NCI-H128 (cell line): Measurements from ENCODE around the gene ARL5A.
A peak's percentile ranks its signal among the peaks of the same experiment; 100 is the strongest.
"Not testable (repeated sequence)": the region's sequence is repeated elsewhere in the genome, so short reads cannot be mapped to it uniquely, and the experiment has no call there.

Source experiments
- DNase-seq: peaks from one replicate; lab custom pipeline; 2025; ENCODE audit not compliant: unreplicated experiment; lab: John Stamatoyannopoulos, UW

Gene ARL5A

GRCh38 chr2:151828143-151828889, at the start of gene ARL5A:
Gene ARL5A (minus strand): TSS chr2:151828421. CDS start chr2:151828176, 245 bp downstream.
- peak; percentile 75 for DNase-seq

GRCh38 chr2:151875631-151876030, 47.4 kb upstream of the ARL5A start:
- DNase-seq: not testable (repeated sequence)

GRCh38 chr2:151872463-151872862, 44.2 kb upstream of the ARL5A start:
- DNase-seq: no peak

DNA sequence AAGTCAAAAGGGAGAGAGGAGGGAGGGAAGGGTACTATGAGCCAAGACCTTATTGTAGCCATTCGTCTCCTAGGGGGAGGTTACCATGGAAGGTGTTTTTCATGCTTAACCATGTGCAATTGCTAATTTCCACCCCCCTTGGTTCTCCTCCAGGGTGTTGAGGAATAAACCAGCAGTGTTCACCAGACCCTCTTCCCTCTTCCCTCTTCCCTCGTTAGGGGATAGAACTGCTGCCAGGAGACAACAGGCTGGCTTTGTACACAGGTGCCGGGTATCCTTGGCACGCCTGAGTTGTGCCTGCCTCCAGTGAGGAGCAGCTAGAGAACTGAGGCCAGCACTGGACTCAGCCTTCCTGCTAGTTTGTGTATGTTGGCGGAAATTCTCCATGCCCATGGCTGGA, 41.1 kb upstream of the ARL5A start:
- no peak for DNase-seq

DNA sequence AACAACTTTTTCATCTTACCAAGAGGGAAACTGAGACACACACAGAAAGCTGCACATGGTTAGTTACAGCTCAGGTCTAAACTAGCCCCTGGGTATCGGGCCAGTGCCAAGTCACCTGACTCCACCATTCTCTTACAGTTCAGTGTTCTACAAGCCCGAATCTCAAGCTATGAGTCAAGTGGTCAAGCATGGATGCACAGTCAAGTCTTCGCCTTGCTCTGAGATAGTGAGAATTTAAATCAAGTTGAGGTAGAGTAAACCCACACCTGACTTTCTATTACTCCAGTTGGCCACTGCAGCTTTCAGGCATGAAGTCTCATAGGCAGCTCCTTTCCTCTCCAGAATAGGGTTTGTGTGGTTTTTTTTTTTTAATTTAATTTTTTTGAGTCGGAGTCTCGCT, 34.5 kb upstream of the ARL5A start:
- no peak for DNase-seq

DNA sequence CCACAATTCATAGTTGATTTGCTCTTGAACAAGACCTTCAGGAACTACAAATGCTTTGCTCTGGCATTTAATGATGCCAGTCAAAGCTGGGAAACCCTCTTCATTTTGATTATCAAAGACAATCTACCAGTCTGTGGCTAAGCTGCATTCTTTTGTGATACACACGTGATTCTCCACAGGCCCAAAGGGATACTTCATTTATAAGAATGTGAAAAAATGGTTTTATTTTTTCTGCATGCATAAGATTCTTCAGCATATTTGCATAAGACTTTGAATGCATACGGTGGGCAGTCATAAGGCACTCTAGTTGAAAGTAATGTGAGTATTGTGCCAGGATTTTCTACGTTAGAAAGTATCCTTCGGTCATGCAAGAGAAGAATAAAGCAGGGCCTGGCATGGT, 33.0 kb upstream of the ARL5A start:
- DNase-seq: no peak

- DNase-seq: no peak
Measured at GRCh38 chr2:151860613-151861146, 32.5 kb upstream of the ARL5A start.

GRCh38 chr2:151860210-151860609, 32.0 kb upstream of the ARL5A start:
- DNase-seq: no peak

DNA sequence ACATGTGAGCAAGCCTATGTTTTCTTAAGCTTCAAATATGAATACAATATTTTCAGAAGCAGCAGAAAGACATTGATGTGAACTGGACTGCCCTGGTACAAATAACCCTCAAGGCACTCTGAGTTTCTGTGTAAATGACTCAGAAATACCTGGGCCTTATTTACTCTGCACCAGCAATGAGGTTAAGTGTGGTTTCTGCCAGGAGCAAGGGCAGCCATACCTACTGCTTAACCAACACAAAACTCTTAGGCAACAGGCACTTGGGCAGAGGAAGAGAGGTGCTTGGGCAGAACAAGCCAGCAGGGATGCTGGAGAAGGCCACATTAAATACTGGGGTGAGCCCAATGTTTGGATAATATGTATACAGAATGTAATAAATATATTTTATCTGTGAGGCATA, 29.4 kb upstream of the ARL5A start:
- DNase-seq: no peak

DNA sequence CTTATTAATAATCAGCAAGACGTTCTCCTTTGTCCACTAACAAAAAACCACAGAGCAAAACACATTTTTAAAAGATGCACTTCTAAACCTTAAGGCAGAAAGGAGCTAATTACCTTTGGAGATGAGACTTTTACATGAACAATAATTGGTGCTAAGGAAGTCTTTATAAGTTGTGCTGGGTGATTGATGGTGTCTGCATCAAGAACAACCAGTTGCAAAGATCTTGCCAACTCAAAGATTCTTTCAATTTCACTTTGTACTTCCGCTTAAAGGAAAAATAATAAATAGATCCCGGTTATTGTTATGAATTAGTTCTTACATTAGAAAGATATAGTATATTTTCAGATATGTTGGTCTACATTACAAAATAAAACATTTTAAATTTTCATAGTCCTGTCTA, 26.9 kb upstream of the ARL5A start:
- DNase-seq: no peak

DNA sequence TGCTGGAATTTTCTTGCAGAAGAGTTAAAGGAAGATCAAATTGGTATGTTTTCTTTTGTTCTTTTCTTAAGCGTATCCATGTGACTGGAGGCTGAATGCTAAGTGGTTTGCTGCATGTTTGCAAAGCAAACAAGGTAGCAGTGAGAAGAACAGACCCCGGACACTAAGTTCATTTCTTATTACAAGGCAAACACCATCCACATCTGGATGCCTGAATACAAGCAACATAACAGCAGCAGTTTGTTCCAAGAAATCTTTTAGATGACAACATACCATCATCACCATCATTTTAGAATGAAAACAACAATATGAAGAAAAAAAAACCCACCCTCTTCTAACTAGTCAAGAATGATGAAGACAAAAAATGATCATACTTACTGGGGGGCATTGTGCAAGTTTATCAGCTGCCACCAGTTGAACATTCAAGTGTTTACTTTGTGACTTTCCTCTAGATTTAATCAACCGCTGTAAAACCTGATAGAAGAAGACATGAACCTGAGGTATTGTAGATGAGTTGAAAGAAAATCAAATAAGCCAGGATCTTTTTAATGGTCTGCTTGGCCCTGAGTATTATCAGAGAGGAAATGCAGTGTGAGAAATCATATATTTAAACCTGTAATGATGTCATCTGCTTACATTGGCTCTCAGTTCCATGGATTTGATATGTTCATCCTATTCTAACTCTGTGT, 25.0 kb upstream of the ARL5A start:
- no peak for DNase-seq

- no peak for DNase-seq
Measured at GRCh38 chr2:151852260-151853069, 24.2 kb upstream of the ARL5A start.

GRCh38 chr2:151851761-151852160, 23.5 kb upstream of the ARL5A start:
- no peak for DNase-seq

- no peak for DNase-seq
Measured at GRCh38 chr2:151849413-151850010, 21.3 kb upstream of the ARL5A start.

DNA sequence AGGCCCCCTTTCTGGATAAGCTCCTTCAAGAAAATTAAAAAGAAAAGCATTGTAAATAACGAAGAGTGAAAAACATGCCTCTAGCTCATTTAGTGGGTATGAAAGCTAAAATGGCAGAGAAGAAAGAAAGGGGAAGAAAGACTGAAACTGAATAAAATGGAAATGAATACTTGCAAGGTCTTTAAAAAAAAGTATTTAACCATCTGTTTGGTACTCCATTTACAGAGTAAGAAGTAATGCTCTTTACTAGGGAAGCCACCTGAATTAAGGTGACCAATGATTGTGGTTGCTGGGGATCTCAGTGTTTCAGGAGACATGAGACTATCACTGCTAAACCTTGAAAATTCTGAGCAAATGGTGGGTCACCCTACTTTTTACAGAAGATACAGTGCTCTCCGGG, 17.7 kb upstream of the ARL5A start:
- no peak for DNase-seq

- DNase-seq: no peak
Measured at GRCh38 chr2:151845481-151845880, 17.3 kb upstream of the ARL5A start.

DNA sequence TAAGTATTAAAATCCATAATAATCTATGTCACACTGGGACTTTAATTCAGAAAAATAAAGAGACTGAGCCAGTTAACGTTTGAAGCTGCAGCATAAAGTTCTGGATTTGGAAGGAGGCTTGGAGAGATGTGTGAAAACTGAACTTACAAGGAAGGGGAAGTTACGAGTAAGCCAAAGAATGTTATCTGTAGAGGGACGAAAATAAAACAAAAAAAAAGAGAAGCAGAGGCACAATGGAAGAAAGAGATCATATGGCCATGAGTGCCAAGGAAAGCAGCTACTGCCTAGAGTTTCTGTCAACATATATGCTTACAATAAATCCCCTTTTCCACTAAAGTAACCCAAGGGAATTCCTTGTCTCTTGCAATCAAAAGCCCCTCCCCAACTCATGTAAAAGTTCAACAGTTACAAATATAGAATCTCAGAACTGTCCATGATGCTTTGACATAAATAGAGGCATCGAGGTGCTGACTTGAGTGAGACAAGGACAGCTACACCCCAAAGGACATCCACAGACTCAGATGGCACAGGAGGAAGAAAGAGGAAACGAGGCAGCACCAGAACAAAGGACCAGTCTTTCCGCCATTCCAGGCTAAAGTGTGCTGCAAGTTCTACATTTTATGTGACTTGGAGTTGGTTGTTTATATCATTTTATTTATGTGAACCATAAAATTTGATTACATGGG, 16.1 kb upstream of the ARL5A start:
- no peak for DNase-seq

DNA sequence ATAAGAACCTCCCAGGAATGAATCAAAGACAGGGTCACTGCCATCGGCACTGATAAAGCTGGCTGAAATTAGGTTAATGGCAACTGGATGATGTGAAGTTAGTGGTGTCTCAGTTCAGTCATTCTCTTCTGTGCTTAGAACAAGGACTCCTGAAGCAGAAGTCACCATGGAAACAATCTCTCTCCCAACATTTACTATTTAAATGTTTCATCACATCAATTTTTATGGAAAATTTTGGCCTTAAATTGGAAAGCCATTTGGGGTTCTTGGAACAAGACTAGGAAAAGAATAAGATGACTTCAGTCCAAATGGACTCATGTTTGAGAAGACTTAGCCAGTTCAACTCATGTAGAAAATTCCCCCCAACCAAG, 15.5 kb upstream of the ARL5A start:
- DNase-seq: no peak

GRCh38 chr2:151842830-151843690, 14.8 kb upstream of the ARL5A start:
- DNase-seq: no peak

- no peak for DNase-seq
Measured at GRCh38 chr2:151841047-151841424, 12.8 kb upstream of the ARL5A start.
